ENCODE measurements around the gene ZNF263.

Gene ZNF263

GRCh38 chr16:3327514-3327913 lies 44.2 kb downstream of the ZNF263 start:
- Histone ChIP-seq H3K27ac (ENCODE audit: low read depth, low read length, severe bottlenecking) (no peak overlapping the region), H3K9me3 (ENCODE audit: control insufficient read depth, low read length) (no peaks in the 10 kb centered on the region), H3K4me3 (ENCODE audit: extremely low read depth, insufficient read depth, low read length, poor library complexity, severe bottlenecking) (no peak overlapping the region), H3K4me1 (ENCODE audit: control insufficient read depth, insufficient read depth, low read length, poor library complexity, severe bottlenecking) (no peaks in the 10 kb centered on the region), H3K36me3 (ENCODE audit: control insufficient read depth, insufficient read depth, low read length) (no peaks in the 10 kb centered on the region)
- 72 to 75% methylated on average over 3 to 4 of the region's 4 CpGs for WGBS, 2 experiments (ENCODE audit: insufficient coverage in 2 of 2)

GRCh38 chr16:3328104-3328503 lies 44.8 kb downstream of the ZNF263 start:
- no peak overlapping the region for H3K27ac ChIP-seq (ENCODE audit: low read depth, low read length, severe bottlenecking)
- no peaks in the 10 kb centered on the region for H3K9me3 ChIP-seq (ENCODE audit: control insufficient read depth, low read length)
- H3K4me1 ChIP-seq (ENCODE audit: control insufficient read depth, insufficient read depth, low read length, poor library complexity, severe bottlenecking), result no peaks in the 10 kb centered on the region
- 58 to 73% methylated on average over 1 of the region's 3 CpGs for WGBS, 2 experiments (ENCODE audit: insufficient coverage in 2 of 2)
- H3K4me3 ChIP-seq (ENCODE audit: extremely low read depth, insufficient read depth, low read length, poor library complexity, severe bottlenecking), result no peak overlapping the region
- no peaks in the 10 kb centered on the region for H3K36me3 ChIP-seq (ENCODE audit: control insufficient read depth, insufficient read depth, low read length)

- 54 to 73% methylated on average over 2 of the region's 2 CpGs for WGBS, 2 experiments (ENCODE audit: insufficient coverage in 2 of 2)
- no peak overlapping the region for H3K4me3 ChIP-seq (ENCODE audit: extremely low read depth, insufficient read depth, low read length, poor library complexity, severe bottlenecking)
- no peak overlapping the region for H3K27ac ChIP-seq (ENCODE audit: low read depth, low read length, severe bottlenecking)
These were observed 45.4 kb downstream of the ZNF263 start for GRCh38 chr16:3328643-3329042.

More at GRCh38 chr16:3328643-3329042, 45.4 kb downstream of the ZNF263 start:
- Histone ChIP-seq H3K4me1 (ENCODE audit: control insufficient read depth, insufficient read depth, low read length, poor library complexity, severe bottlenecking) (no peaks in the 10 kb centered on the region), H3K36me3 (ENCODE audit: control insufficient read depth, insufficient read depth, low read length) (no peaks in the 10 kb centered on the region), H3K9me3 (ENCODE audit: control insufficient read depth, low read length) (no peaks in the 10 kb centered on the region)

Measured in mesodermal cell (in vitro differentiated cells).